Effector CD8-positive, alpha-beta T cell (primary cell): ENCODE measurements around the gene PCMT1.
"Not testable (repeated sequence)": the region's sequence is repeated elsewhere in the genome, so short reads cannot be mapped to it uniquely, and the experiment has no call there.

Source experiments
- DNase-seq: peaks from one replicate; lab custom pipeline; 2025; lab: John Stamatoyannopoulos, UW

PCMT1 gene

DNA sequence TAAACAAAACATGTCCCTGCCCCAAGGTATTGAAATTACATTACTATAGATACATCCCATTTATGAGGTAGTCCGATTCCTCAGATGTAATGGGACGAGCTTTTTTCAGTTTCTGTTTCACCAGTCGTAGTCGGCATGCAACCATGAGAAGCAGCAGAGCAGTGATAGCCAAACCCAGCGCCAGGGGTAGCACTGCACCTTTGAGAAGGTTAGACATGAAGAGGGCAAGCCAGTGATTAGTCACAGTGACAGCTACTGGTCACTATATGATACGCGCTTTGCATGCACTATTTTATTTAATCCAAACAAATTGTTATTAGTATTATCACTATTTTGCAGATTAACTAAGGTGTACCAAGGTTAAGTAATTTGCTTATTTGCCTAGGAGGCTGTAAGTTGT, 71.0 kb downstream of the PCMT1 start:
- no peak for DNase-seq

- no peak for DNase-seq
These were observed 72.0 kb downstream of the PCMT1 start for GRCh38 chr6:149821492-149821891.

- no peak for DNase-seq
These were observed 73.5 kb downstream of the PCMT1 start for GRCh38 chr6:149823013-149823412.

DNA sequence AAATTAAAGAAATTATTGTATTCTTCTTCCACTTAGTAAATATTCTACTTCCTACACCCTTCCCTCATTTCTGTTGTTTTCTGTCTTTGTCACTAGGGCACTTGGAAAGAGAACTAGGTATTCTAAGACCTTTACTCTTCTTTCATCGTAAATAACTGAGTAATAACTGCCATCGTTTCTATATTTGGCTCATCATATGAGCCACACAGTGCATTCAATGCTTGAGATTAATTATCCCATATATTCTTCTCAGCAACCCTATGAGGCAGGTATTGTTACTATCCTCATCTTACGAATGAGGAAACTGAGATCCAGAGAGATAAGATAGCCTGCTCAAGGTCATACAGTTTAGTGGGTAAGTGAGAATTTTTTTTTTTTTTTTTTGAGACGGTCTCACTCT, 75.8 kb downstream of the PCMT1 start:
- no peak for DNase-seq

DNA sequence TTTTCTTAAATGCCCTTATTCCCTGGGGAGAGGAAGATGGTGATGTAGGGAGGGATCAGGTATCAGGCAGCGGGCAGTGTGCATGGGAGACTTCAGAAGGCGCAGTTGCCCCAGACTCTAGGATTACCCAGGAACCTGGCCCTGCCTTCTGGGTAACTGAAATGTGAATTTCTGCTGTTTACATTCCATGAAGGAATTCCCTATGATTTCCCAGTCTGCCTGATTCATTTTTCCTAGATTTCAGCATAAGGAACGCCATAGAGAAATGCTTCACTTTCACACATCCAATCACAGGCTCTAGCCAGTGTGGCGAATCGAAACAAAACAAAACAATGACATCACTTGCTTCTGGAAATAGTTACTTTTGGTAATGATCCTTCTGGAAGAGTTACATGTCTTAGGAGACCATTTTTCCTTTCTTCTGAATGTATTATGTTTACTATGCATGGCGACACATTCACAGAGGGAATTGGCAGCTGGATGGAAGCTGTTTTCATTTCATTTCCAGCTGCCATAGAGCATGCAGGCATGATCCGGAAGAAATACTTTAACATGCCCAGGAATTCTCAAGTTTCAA, 81.3 kb downstream of the PCMT1 start:
- DNase-seq, result no peak

- DNase-seq, result no peak
These were observed 81.8 kb downstream of the PCMT1 start for GRCh38 chr6:149831308-149831820.

DNA sequence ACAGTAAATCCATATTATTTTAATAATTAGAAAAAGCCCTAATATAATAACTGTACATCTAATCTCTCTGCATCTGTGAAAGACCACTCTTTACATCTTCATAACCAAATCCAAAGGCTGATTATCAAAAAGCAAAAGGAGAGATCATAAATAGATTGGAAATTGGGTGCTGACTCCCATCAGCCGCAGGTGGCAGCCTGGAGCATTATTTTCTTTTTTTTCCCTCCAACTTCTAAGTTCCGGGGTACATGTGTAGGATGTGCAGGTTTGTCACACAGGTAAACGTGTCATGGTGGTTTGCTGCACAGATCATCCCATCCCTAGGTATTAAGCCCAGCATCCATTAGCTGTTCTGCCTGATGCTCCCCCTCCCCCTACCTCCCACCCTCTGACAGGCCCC, 84.1 kb downstream of the PCMT1 start:
- no peak for DNase-seq

DNA sequence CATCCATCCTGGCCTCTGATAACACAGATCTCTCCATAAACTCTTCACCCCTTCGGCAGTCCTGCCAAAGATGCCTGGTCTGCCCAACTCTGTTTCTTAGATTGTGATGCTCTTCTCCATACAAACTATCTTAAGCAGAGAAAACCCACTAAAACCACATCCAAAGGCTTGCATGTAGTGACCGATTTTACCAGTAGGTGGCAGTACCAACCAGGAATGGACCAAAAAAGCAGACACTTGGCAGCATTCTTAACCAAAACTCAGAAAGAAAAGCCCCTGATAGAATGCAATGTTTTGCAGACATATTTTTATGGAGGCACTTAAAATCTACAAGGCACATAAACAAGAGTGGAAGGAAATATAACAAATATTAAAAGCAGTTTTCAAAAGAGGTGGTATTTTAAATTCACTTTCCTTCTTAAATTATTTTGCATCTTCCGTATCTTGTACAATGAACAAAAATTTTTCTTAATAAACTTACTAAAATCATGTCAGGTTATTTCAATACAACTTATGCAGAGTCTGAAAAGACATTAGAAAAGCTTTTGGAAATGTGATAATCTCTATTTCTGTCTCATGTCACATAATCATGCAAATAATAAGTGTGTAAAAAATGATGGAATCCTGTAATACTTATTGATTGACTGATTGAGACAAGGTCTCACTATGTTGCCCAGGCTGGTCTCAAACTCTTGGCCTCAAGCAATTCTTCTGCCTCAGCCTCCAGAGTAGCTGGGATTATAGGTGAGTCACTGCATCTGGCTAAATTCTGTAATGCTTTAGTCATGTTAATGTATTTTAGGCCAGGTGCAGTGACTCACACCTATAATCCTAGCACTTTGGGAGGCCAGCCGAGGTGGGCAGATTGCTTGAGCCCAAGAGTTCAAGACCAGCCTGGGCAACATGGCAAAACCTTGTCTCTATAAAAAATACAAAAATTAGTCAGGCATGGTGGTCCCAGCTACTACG, 85.3 kb downstream of the PCMT1 start:
- DNase-seq, result peak; percentile 65

- no peak for DNase-seq
These were observed 91.0 kb downstream of the PCMT1 start for GRCh38 chr6:149840345-149841075.

GRCh38 chr6:149842331-149842730, 92.8 kb downstream of the PCMT1 start:
- DNase-seq, result no peak

DNA sequence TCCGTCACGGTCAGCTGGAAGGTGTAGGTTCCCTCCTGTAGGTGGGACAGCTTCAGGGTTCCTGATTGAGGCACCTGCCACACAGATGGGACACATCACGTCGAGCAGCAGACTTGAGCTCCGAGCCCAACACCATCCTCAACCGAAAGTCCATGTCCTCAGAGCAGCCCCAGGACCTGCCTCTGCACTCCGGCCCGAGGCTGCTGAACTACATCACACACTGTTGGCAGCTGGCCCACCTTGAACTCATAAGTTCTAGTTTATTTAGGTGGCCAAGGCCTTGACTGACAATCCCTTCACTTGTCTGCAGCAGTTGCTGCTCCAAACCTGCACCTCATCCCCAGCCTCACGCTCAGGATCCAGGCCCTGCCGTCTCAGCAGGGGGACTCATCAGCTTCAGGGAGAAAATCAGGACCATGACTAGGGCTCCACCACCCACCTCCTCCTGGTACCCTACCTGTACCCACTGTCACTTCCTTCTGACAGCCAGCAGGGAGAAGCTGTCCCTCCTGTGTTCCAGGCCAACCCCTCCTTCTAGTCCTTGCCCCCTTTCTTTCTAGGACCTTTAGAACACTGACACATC, 93.6 kb downstream of the PCMT1 start:
- DNase-seq, result no peak

DNA sequence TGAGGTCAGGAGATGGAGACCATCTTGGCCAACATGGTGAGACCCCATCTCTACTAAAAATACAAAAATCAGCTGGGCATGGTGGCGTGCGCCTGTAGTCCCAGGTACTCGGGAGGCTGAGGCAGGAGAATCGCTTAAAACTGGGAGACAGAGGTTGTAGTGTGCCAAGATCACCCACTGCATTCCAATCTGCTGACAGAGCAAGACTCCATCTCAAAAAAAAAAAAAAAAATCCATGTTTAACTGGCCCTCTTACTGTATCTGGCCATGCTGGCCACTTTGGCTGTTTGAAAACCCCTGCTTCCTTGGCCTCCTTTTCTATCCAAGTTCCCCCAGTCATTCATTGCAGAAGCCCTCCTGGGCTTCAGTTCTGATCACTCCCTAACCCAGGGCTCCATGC, 94.5 kb downstream of the PCMT1 start:
- not testable (repeated sequence) for DNase-seq

DNA sequence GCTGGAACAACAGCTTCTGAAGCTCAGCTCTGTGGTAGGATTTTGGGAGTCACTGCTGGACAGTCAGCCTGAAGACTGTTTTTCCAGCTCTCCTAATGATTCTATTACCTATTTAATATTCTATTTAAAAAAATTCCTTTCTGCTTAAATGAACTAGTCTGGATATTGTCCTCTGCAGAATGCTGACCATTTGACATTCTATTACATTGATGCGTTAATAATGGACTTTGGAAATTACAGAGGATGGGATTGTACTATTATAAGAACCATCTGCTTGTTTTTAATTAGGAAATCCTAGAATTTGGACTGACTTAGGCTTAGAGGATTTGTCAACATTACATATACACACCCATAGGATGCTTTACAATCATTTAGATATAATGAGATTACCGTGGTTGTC, 94.9 kb downstream of the PCMT1 start:
- no peak for DNase-seq

DNA sequence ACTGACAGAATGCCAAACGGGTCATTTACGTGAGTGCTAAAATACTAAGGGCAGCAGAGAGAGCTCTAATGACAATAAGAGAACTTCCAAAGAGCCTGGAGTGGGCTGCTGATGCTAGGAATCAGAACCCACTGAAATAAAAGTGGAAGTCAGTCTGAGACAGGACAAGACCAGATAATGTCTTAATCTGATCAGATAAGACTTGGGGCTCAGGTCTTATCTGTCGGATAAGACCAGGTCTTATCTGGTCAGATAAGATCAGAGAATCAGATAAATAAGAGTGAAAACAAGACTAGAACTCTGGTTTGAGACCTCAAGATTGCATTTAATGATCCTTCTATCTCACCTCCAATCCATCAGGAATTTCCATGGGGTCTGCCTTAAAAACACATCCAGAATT, 96.0 kb downstream of the PCMT1 start:
- no peak for DNase-seq

DNA sequence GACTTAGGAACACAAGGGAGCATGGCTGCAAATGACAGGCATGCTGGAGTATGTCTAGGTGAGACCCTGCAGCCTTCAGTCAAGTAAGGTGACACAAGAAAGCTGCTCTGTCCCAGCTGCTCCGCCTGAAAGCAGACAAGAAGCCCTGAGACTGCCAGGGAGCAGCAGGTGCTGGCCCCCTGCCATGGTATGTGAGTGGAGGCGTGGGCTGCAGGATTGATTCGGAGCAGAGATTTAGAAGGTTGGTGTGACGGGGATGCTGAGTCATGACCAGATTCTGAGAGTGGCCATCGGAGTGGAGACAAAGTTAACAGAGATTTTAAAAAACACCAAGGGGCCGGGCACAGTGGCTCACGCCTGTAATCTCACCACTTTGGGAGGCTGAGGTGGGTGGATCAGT, 96.8 kb downstream of the PCMT1 start:
- no peak for DNase-seq

DNA sequence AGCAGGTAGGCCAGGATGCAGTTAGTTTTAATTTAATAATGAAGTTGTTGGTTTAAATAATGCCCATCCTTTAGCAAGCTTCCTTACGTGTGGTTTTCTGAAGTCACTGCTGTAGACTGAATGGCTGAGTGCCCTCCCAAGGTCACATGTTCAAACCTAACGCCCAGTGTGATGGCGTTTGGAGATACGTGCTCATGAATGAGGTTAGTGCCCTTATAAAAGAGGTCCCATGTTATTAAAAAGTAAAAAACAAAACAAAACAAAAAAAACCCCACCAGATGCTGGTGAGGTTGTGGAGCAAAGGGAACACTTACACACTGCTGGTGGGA, 98.4 kb downstream of the PCMT1 start:
- DNase-seq, result no peak

- not testable (repeated sequence) for DNase-seq
These were observed 98.8 kb downstream of the PCMT1 start for GRCh38 chr6:149848343-149848742.

GRCh38 chr6:149851461-149852110, 102.0 kb downstream of the PCMT1 start:
- no peak for DNase-seq

GRCh38 chr6:149852180-149852579, 102.6 kb downstream of the PCMT1 start:
- DNase-seq, result no peak

- no peak for DNase-seq
These were observed 103.3 kb downstream of the PCMT1 start for GRCh38 chr6:149852881-149853280.

DNA sequence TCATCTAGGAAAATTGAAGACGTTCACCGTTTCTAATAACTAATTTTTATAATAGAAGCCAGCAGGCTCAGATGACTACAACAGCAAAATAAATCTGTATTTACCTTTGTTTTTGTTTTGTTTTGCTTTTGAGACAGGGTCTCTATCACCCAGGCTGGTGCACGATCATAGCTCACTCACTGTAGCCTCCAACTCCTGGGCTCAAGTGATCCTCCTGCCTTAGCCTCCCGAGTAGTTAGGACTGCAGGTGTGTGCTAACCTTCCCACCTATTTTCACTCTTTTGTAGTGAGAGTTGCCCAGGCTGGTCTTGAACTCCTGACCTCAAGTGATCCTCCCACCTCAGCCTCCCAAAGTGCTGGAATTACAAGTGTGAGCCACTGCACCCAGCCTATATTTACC, 104.5 kb downstream of the PCMT1 start:
- DNase-seq, result not testable (repeated sequence)

DNA sequence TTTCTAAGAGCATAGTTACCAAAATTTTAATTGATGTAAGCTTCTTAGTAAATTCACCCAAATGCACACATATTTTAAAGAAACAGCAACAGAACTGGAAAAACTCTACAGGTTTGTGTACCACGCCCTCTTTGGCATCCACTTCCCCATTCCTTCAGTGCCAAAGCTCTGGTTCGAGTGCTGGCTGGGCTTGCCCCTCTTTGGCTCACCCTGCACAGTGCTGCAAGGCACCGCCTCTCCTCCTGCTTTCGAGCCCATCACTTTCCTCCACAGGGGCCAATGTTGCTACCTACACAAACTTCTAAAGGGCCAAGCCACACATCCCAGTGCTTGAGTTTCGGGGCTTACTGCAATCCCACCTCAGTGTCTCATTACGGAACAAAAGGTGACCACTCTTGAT, 105.0 kb downstream of the PCMT1 start:
- DNase-seq, result no peak
